WTC11 (cell line): Measurements from ENCODE around the gene DIAPH1. TPM values are rescaled to one million over a fixed set of nuclear protein-coding genes. Genes with fewer than 3 reads are reported as not detected.

Source experiments
- ATAC-seq: fragments of 200-7000 bp; cut with Tn5 transposase; 2 replicates; pipeline ENCODE4 v1.10.0; 2021; ENCODE audit warnings: mild to moderate bottlenecking, moderate library complexity
- CTCF ChIA-PET: fragments of 300-600 bp; sonication (Branson Sonifier 250); formaldehyde crosslinking; loops from one replicate; lab custom pipeline; 2021; ENCODE audit warnings: antibody characterized with exemption; lab: Charles Lee
- POLR2A ChIA-PET: fragments of 350-600 bp; sonication (Branson Sonifier 250); formaldehyde crosslinking; loops from one replicate; lab custom pipeline; 2021; ENCODE audit warnings: antibody characterized with exemption; lab: Charles Lee
- DNase-seq: peaks from one replicate; pipeline ENCODE4 v3.0.0; 2021; ENCODE audit warnings: low spot score
- H3K27ac Mint-ChIP-seq: 2 replicates; pipeline ENCODE4 v1.8.0; 2021; ENCODE audit warnings: mixed read lengths
- H3K27me3 Mint-ChIP-seq: 2 replicates; pipeline ENCODE4 v1.8.0; 2021; ENCODE audit warnings: low read depth, mild to moderate bottlenecking, moderate library complexity, mixed read lengths
- H3K36me3 Mint-ChIP-seq: 2 replicates; pipeline ENCODE4 v1.8.0; 2021; ENCODE audit warnings: mixed read lengths
- H3K4me1 Mint-ChIP-seq: 2 replicates; pipeline ENCODE4 v1.8.0; 2022; ENCODE audit warnings: mixed read lengths
- H3K4me3 Mint-ChIP-seq: 2 replicates; pipeline ENCODE4 v1.8.0; 2021; ENCODE audit warnings: mild to moderate bottlenecking, moderate library complexity, mixed read lengths
- H3K9me3 Mint-ChIP-seq: 2 replicates; pipeline ENCODE4 v1.8.0; 2021; ENCODE audit warnings: mixed read lengths
- ATF1 ChIP-seq: sonication (generic); formaldehyde crosslinking; IDR thresholded peaks from 2 replicates; pipeline ENCODE4 v1.8.1; 2023; ENCODE audit warnings: mild to moderate bottlenecking, moderate library complexity, missing genetic modification reagents
- ATF2 ChIP-seq: sonication (generic); formaldehyde crosslinking; IDR thresholded peaks from 2 replicates; pipeline ENCODE4 v1.8.1; 2022; ENCODE audit warnings: low read depth, missing genetic modification reagents, borderline replicate concordance
- CREB1 ChIP-seq: sonication (generic); formaldehyde crosslinking; IDR thresholded peaks from 2 replicates; pipeline ENCODE4 v1.8.0; 2023; ENCODE audit warnings: mild to moderate bottlenecking, missing genetic modification reagents
- E2F1 ChIP-seq: sonication (generic); formaldehyde crosslinking; IDR thresholded peaks from 2 replicates; pipeline ENCODE4 v1.8.0; 2022; ENCODE audit warnings: mild to moderate bottlenecking, missing genetic modification reagents
- EMX1 ChIP-seq: fragments of 250-450 bp; sonication (Bioruptor Pico); IDR thresholded peaks from 2 replicates; pipeline ENCODE4 v1.8.0; 2021; ENCODE audit warnings: mild to moderate bottlenecking
- ESRRA ChIP-seq: sonication (generic); formaldehyde crosslinking; IDR thresholded peaks from 2 replicates; pipeline ENCODE4 v1.8.1; 2022; ENCODE audit warnings: mild to moderate bottlenecking, missing genetic modification reagents, borderline replicate concordance
- ETV6 ChIP-seq: sonication (generic); formaldehyde crosslinking; IDR thresholded peaks from 2 replicates; pipeline ENCODE4 v1.8.1; 2022; ENCODE audit warnings: mild to moderate bottlenecking, missing genetic modification reagents
- FOXJ3 ChIP-seq: sonication (generic); formaldehyde crosslinking; IDR thresholded peaks from 2 replicates; pipeline ENCODE4 v1.9.0; 2021; ENCODE audit warnings: missing genetic modification reagents, mild to moderate bottlenecking, borderline replicate concordance
- FOXK1 ChIP-seq: sonication (generic); formaldehyde crosslinking; IDR thresholded peaks from 2 replicates; pipeline ENCODE4 v1.8.0; 2022; ENCODE audit warnings: mild to moderate bottlenecking, moderate library complexity, missing genetic modification reagents
- HMGA2 ChIP-seq: fragments of 250-450 bp; sonication (Bioruptor Pico); IDR thresholded peaks from 2 replicates; pipeline ENCODE4 v1.4.0; 2021; ENCODE audit warnings: mild to moderate bottlenecking, moderate library complexity
- IRF2 ChIP-seq: sonication (generic); formaldehyde crosslinking; IDR thresholded peaks from 2 replicates; pipeline ENCODE4 v1.8.0; 2022; ENCODE audit warnings: low read depth, missing genetic modification reagents, borderline replicate concordance
- NFATC4 ChIP-seq: fragments of 250-450 bp; sonication (Bioruptor Pico); IDR thresholded peaks from 2 replicates; pipeline ENCODE4 v1.9.0; 2021; ENCODE audit warnings: mild to moderate bottlenecking
- NR2C2 ChIP-seq: sonication (generic); formaldehyde crosslinking; IDR thresholded peaks from 2 replicates; pipeline ENCODE4 v1.8.0; 2022; ENCODE audit warnings: mild to moderate bottlenecking, missing genetic modification reagents
- PREB ChIP-seq: sonication (generic); formaldehyde crosslinking; IDR thresholded peaks from 2 replicates; pipeline ENCODE4 v1.8.1; 2022; ENCODE audit warnings: mild to moderate bottlenecking, missing genetic modification reagents, moderate library complexity, borderline replicate concordance
- RELA ChIP-seq: sonication (generic); formaldehyde crosslinking; IDR thresholded peaks from 2 replicates; pipeline ENCODE4 v1.8.1; 2022; ENCODE audit warnings: missing genetic modification reagents, mild to moderate bottlenecking, borderline replicate concordance
- RORB ChIP-seq: fragments of 250-450 bp; sonication (Bioruptor Pico); IDR thresholded peaks from 2 replicates; pipeline ENCODE4 v1.9.0; 2021; ENCODE audit warnings: mild to moderate bottlenecking
- SP1 ChIP-seq: sonication (generic); formaldehyde crosslinking; conservative IDR thresholded peaks from 2 replicates; pipeline ENCODE4 v1.8.1; 2022; ENCODE audit warnings: missing genetic modification reagents
- TCF7 ChIP-seq: sonication (generic); formaldehyde crosslinking; IDR thresholded peaks from 2 replicates; pipeline ENCODE4 v1.8.0; 2022; ENCODE audit warnings: mild to moderate bottlenecking, low read depth, missing genetic modification reagents, moderate library complexity
- TEAD4 ChIP-seq: sonication (generic); formaldehyde crosslinking; IDR thresholded peaks from 2 replicates; pipeline ENCODE4 v1.8.0; 2022; ENCODE audit warnings: mild to moderate bottlenecking, missing genetic modification reagents
- ZNF138 ChIP-seq: sonication (generic); formaldehyde crosslinking; conservative IDR thresholded peaks from 2 replicates; pipeline ENCODE4 v1.8.1; 2022; ENCODE audit warnings: mild to moderate bottlenecking, moderate library complexity, missing genetic modification reagents
- ZNF232 ChIP-seq: sonication (generic); formaldehyde crosslinking; IDR thresholded peaks from 2 replicates; pipeline ENCODE4 v1.8.0; 2022; ENCODE audit warnings: mild to moderate bottlenecking, missing genetic modification reagents
- ZNF263 ChIP-seq: sonication (generic); formaldehyde crosslinking; IDR thresholded peaks from 2 replicates; pipeline ENCODE4 v1.8.1; 2022; ENCODE audit warnings: low read depth, mild to moderate bottlenecking, moderate library complexity, missing genetic modification reagents
- ZNF281 ChIP-seq: sonication (generic); formaldehyde crosslinking; IDR thresholded peaks from 2 replicates; pipeline ENCODE4 v1.8.0; 2023; ENCODE audit warnings: mild to moderate bottlenecking, missing genetic modification reagents
- ZNF396 ChIP-seq: fragments of 250-450 bp; sonication (Bioruptor Pico); IDR thresholded peaks from 2 replicates; pipeline ENCODE4 v1.8.0; 2021; ENCODE audit warnings: mild to moderate bottlenecking, moderate library complexity, borderline replicate concordance
- total RNA-seq: library from RNA; stranded (reverse); gene quantifications from 3 replicates; pipeline ENCODE4 v1.2.3, GENCODE V29; 2021
- TF ChIP-seq, protein P1 (sequence below): sonication (generic); formaldehyde crosslinking; IDR thresholded peaks from 2 replicates; pipeline ENCODE4 v1.8.1; 2023; ENCODE audit warnings: mild to moderate bottlenecking, moderate library complexity, missing genetic modification reagents
- TF ChIP-seq, protein P2 (sequence below): sonication (generic); formaldehyde crosslinking; IDR thresholded peaks from 2 replicates; pipeline ENCODE4 v1.8.0; 2022; ENCODE audit warnings: mild to moderate bottlenecking, missing genetic modification reagents

The DIAPH1 gene
- total RNA-seq, 1 experiment from 2014 or later: 109 TPM

- TF ChIP-seq, protein P1, sequence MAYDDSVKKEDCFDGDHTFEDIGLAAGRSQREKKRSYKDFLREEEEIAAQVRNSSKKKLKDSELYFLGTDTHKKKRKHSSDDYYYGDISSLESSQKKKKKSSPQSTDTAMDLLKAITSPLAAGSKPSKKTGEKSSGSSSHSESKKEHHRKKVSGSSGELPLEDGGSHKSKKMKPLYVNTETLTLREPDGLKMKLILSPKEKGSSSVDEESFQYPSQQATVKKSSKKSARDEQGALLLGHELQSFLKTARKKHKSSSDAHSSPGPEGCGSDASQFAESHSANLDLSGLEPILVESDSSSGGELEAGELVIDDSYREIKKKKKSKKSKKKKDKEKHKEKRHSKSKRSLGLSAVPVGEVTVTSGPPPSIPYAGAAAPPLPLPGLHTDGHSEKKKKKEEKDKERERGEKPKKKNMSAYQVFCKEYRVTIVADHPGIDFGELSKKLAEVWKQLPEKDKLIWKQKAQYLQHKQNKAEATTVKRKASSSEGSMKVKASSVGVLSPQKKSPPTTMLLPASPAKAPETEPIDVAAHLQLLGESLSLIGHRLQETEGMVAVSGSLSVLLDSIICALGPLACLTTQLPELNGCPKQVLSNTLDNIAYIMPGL (CRISPR knock-in tag): peak; percentile 77; the same call in 1 of the 2 replicates
- TF ChIP-seq ZNF281 (CRISPR knock-in tag) (0 out of 2 replicates have a peak, but pooled peaks have one; percentile 50), ZNF232 (CRISPR knock-in tag) (no peak), SP1 (CRISPR knock-in tag) (peak; percentile 72), RORB (CRISPR knock-in tag) (no peak), ESRRA (CRISPR knock-in tag) (no peak), ATF1 (CRISPR knock-in tag) (no peak), ATF2 (CRISPR knock-in tag) (no peak), PREB (no peak), FOXK1 (CRISPR knock-in tag) (0 out of 2 replicates have a peak, but pooled peaks have one; percentile 41), ZNF396 (no peak), TEAD4 (peak; percentile 79; the same call in 1 of the 2 replicates)
- TF ChIP-seq, protein P2, sequence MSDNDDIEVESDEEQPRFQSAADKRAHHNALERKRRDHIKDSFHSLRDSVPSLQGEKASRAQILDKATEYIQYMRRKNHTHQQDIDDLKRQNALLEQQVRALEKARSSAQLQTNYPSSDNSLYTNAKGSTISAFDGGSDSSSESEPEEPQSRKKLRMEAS (CRISPR knock-in tag): no peak
Observed at GRCh38 chr5:141524604-141525597, 93.9 kb downstream of the DIAPH1 start (continued).

DNA sequence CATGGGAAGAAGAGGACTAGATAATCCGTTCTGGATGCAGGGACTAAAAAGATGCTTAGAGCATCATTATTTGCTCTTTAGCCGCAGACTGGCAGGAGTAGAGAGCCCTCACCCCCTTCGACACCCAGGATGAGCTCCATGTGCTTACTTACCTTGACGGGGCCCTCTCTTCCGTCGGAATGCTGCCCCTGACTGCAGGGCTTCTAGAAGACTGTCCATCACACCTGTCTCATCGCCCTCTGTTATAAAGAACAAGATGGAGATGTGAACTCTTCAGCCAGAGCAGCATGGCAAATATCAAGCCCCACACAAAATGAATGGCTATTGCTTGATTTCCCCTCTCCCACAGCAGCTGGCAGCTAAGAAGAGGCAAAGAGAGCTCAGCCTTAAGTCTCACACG, 94.8 kb downstream of the DIAPH1 start:
- H3K9me3 Mint-ChIP-seq: no peaks in the 10 kb centered on the region
- H3K27me3 Mint-ChIP-seq: no peaks in the 10 kb centered on the region
- CTCF ChIA-PET: interaction anchor here (0.6 to 4.0 kb wide), 63 partner anchors 10 to 429 kb away, joined by 3 to 103 read pairs (median 6); partner anchors contain the start of genes PCDHB11, PCDHB13, PCDHB14 and PCDHB15
- H3K36me3 Mint-ChIP-seq: peaks cover 63% of the 10 kb centered on the region
- ATAC-seq (no peak), DNase-seq (no peak)
- peaks cover 23% of the 10 kb centered on the region for H3K4me1 Mint-ChIP-seq
- H3K4me3 Mint-ChIP-seq: no peak overlapping the region
- peak overlapping the region; percentile 69; the same call in 1 of the 2 replicates for H3K27ac Mint-ChIP-seq
- POLR2A ChIA-PET: interaction anchor here (1.0 to 1.8 kb wide), 4 partner anchors 11 to 111 kb away, joined by 3 to 9 read pairs (median 3); partner anchors contain the start of genes PCDHGA10 and PCDHGC4
- TF ChIP-seq FOXJ3 (no peak), RELA (CRISPR knock-in tag) (no peak), ZNF396 (no peak), PREB (no peak), ETV6 (CRISPR knock-in tag) (no peak), HMGA2 (CRISPR knock-in tag) (no peak), EMX1 (CRISPR knock-in tag) (no peak), ZNF138 (CRISPR knock-in tag) (no peak), IRF2 (CRISPR knock-in tag) (no peak), E2F1 (CRISPR knock-in tag) (no peak), NFATC4 (CRISPR knock-in tag) (no peak), TCF7 (no peak), NR2C2 (no peak), ZNF263 (no peak), CREB1 (CRISPR knock-in tag) (no peak)
